SK-N-SH (cell line): ENCODE measurements around the gene ARFGAP1. TPM values are rescaled to one million over a fixed set of nuclear protein-coding genes. Genes with fewer than 3 reads are reported as not detected.

Source experiments
- CTCF ChIA-PET: fragments of 300-600, 350-600 bp; formaldehyde crosslinking; extraction: SDS; loops from one replicate; lab custom pipeline; 2021; lab: Yijun Ruan, JAX
- POLR2A ChIA-PET: fragments of 350-600 bp; sonication (Branson Sonifier 250); formaldehyde crosslinking; extraction: SDS; loops from one replicate; lab custom pipeline; 2020; ENCODE audit warnings: antibody characterized with exemption, inconsistent platforms; lab: Yijun Ruan, JAX
- DNase-seq: peaks from one replicate; pipeline ENCODE4 v3.0.0; 2012
- H2AFZ ChIP-seq: fragments of 200-600 bp; sonication (generic); 2 replicates; pipeline ENCODE4 v1.8.1; 2016; ENCODE audit warnings: antibody characterized with exemption, mild to moderate bottlenecking, low read depth
- H3F3A ChIP-seq: fragments of 200-600 bp; sonication (generic); replicated peaks from 2 replicates; pipeline ENCODE3; 2016; ENCODE audit warnings: antibody characterized with exemption, mild to moderate bottlenecking; ENCODE audit not compliant: insufficient read depth
- H3K27ac ChIP-seq, 2 experiments: fragments of 200-500 bp in 1 of 2; fragments of 200-600 bp in 1 of 2; sonication (Bioruptor generic) in 1 of 2; sonication (generic), shearing (Covaris generic) in 1 of 2; 2 replicates each; pipeline versions ENCODE4 v1.5.1 to v1.6.1; 2014 to 2016; ENCODE audit warnings: low read depth in 2 of 2, inconsistent platforms in 1 of 2, low read length in 1 of 2, mild to moderate bottlenecking in 1 of 2, mixed read lengths in 1 of 2
- H3K27me3 ChIP-seq: fragments of 200-600 bp; sonication (generic), shearing (Covaris generic); 2 replicates; pipeline ENCODE4 v1.6.1; 2016; ENCODE audit warnings: mixed run types; ENCODE audit not compliant: insufficient read depth
- H3K36me3 ChIP-seq, 2 experiments: fragments of 200-500 bp in 1 of 2; fragments of 200-600 bp in 1 of 2; sonication (Bioruptor generic) in 1 of 2; sonication (generic) in 1 of 2; replicated peaks in 1 of 2; 2 replicates each; pipeline versions ENCODE3 to v1.5.1; 2014 to 2016; ENCODE audit warnings: low read length in 1 of 2, mild to moderate bottlenecking in 1 of 2; ENCODE audit not compliant: insufficient read depth in 2 of 2, control insufficient read depth in 1 of 2
- H3K4me1 ChIP-seq, 2 experiments: fragments of 200-500 bp in 1 of 2; fragments of 200-600 bp in 1 of 2; sonication (Bioruptor generic) in 1 of 2; sonication (generic), shearing (Covaris generic) in 1 of 2; 2 replicates each; pipeline versions ENCODE4 v1.5.1 to v1.6.1; 2014 to 2016; ENCODE audit warnings: low read depth in 1 of 2, low read length in 1 of 2, mixed run types in 1 of 2; ENCODE audit not compliant: insufficient read depth in 2 of 2, control insufficient read depth in 1 of 2
- H3K4me2 ChIP-seq: fragments of 200-600 bp; sonication (generic), shearing (Covaris generic); 2 replicates; pipeline ENCODE4 v1.6.1; 2017; ENCODE audit warnings: mixed run types
- H3K4me3 ChIP-seq, 2 experiments: fragments of 200-500 bp in 1 of 2; fragments of 200-600 bp in 1 of 2; sonication (Bioruptor generic) in 1 of 2; sonication (generic), shearing (Covaris generic) in 1 of 2; 2 replicates each; pipeline versions ENCODE4 v1.5.1 to v1.8.1; 2014 to 2016; ENCODE audit warnings: low read depth in 2 of 2, inconsistent platforms in 1 of 2, low read length in 1 of 2, mild to moderate bottlenecking in 1 of 2, mixed read lengths in 1 of 2, moderate library complexity in 1 of 2
- H3K79me2 ChIP-seq: fragments of 200-600 bp; sonication (generic); 2 replicates; pipeline ENCODE4 v1.8.1; 2017; ENCODE audit warnings: mild to moderate bottlenecking; ENCODE audit not compliant: insufficient read depth
- H3K9ac ChIP-seq: fragments of 200-600 bp; sonication (generic); 2 replicates; pipeline ENCODE4 v1.6.1; 2017; ENCODE audit warnings: mixed run types
- H3K9me2 ChIP-seq: fragments of 200-600 bp; sonication (generic); 2 replicates; pipeline ENCODE4 v1.6.1; 2017; ENCODE audit warnings: mixed run types
- H3K9me3 ChIP-seq: fragments of 200-600 bp; sonication (generic); 2 replicates; pipeline ENCODE4 v1.6.1; 2017; ENCODE audit warnings: mixed run types, mild to moderate bottlenecking, moderate library complexity
- H4K20me1 ChIP-seq: fragments of 200-600 bp; sonication (generic); 2 replicates; pipeline ENCODE4 v1.6.1; 2017; ENCODE audit warnings: mild to moderate bottlenecking, mixed run types; ENCODE audit not compliant: insufficient read depth
- CHD2 ChIP-seq: fragments of 150-350 bp; IDR thresholded peaks from 2 replicates; pipeline ENCODE4 v1.6.1; 2018; ENCODE audit warnings: low read length; ENCODE audit not compliant: partially characterized antibody
- FOSL2 ChIP-seq: IDR thresholded peaks from 2 replicates; pipeline ENCODE4 v1.4.0; 2012; ENCODE audit warnings: low read depth, mild to moderate bottlenecking, moderate library complexity, borderline replicate concordance
- FOXJ3 ChIP-seq: sonication (generic); formaldehyde crosslinking; IDR thresholded peaks from 2 replicates; pipeline ENCODE4 v1.5.1; 2020; ENCODE audit warnings: mild to moderate bottlenecking, missing genetic modification reagents
- FOXM1 ChIP-seq: IDR thresholded peaks from 2 replicates; pipeline ENCODE4 v1.4.0; 2012; ENCODE audit warnings: low read depth, mild to moderate bottlenecking
- GATA2 ChIP-seq: sonication (generic); formaldehyde crosslinking; IDR thresholded peaks from 2 replicates; pipeline ENCODE4 v1.5.0; 2020; ENCODE audit warnings: mild to moderate bottlenecking, missing genetic modification reagents
- NFIC ChIP-seq: IDR thresholded peaks from 2 replicates; pipeline ENCODE4 v1.4.0; 2012; ENCODE audit warnings: borderline replicate concordance
- NRF1 ChIP-seq: IDR thresholded peaks from 2 replicates; pipeline ENCODE4 v1.6.1; 2012; ENCODE audit warnings: low read depth, mild to moderate bottlenecking, low read length
- POLR2AphosphoS5 ChIP-seq: IDR thresholded peaks from 2 replicates; pipeline ENCODE4 v1.6.1; 2012; ENCODE audit warnings: low read depth, low read length
- RXRA ChIP-seq: IDR thresholded peaks from 2 replicates; pipeline ENCODE4 v1.4.0; 2012; ENCODE audit warnings: low read depth, mild to moderate bottlenecking, borderline replicate concordance
- SIN3A ChIP-seq: IDR thresholded peaks from 2 replicates; pipeline ENCODE4 v1.6.1; 2012; ENCODE audit warnings: low read depth, mild to moderate bottlenecking, low read length, moderate library complexity, borderline replicate concordance
- SMC3 ChIP-seq: IDR thresholded peaks from 2 replicates; pipeline ENCODE4 v1.6.1; 2012; ENCODE audit warnings: low read depth, low read length, improper control_type of control experiment
- YY1 ChIP-seq: IDR thresholded peaks from 2 replicates; pipeline ENCODE4 v1.4.0; 2012; ENCODE audit warnings: low read depth, mild to moderate bottlenecking
- WGBS: methylation state at CpG from one replicate; pipeline ENCODE4 v1.1.6; 2017; ENCODE audit warnings: low lambda C conversion rate; 5-methylcytosine and 5-hydroxymethylcytosine counted together
- polyA plus RNA-seq, 3 experiments: library from polyadenylated mRNA; depleted of rRNA; stranded (reverse); fragments of >200 nt; gene quantifications; 2 replicates each; pipeline ENCODE4 v1.2.3, GENCODE V29; 2012
- TF ChIP-seq, protein P1 (sequence below): IDR thresholded peaks from 2 replicates; pipeline ENCODE4; 2012
- TF ChIP-seq, protein P2 (sequence below): fragments of 150-350 bp; IDR thresholded peaks from 2 replicates; pipeline ENCODE4 v1.6.1; 2017; ENCODE audit warnings: antibody characterized with exemption, low read length, low read depth, borderline replicate concordance
- TF ChIP-seq, protein P3 (sequence below): fragments of 150-350 bp; IDR thresholded peaks from 2 replicates; pipeline ENCODE4 v1.6.1; 2016; ENCODE audit warnings: mild to moderate bottlenecking, low read depth, low read length
- TF ChIP-seq, protein P4 (sequence below): fragments of 200-600 bp; sonication (generic); IDR thresholded peaks from 2 replicates; pipeline ENCODE4 v1.6.1; 2017; ENCODE audit warnings: antibody characterized with exemption, mild to moderate bottlenecking, moderate library complexity

The ARFGAP1 gene
- polyA plus RNA-seq, 1 of the 3 experiments (the other 2 are of a cell fraction): 72.7 TPM

DNA sequence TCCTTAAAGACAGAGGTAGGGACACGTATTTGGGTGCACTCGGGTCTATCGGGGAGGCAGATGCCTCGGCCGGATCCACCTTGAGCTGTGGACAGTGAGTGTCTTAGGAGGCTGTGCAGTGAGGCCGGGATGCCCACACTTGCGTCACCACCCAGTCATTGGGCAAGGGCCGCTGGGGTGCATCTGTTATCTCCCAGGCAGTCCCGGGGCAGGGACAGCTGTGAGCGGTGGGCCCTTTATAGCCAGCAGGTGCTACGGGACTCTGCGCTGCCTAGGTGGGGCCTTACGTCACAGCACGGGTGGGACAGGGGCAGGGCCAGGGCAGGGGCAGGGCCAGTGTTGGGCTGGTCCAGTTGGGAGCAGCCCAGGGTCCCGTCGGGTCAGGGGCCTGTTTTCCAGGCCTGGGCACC, 19.7 kb downstream of the ARFGAP1 start:
- DNase-seq: no peak
- H3K27ac ChIP-seq: no peak overlapping the region
- H3K4me2 ChIP-seq: no peak overlapping the region
- H3K9ac ChIP-seq: no peak overlapping the region
- H3K9me3 ChIP-seq: no peaks in the 10 kb centered on the region
- H2AFZ ChIP-seq: no peak overlapping the region
- TF ChIP-seq FOXM1: no peak
- TF ChIP-seq, protein P1, sequence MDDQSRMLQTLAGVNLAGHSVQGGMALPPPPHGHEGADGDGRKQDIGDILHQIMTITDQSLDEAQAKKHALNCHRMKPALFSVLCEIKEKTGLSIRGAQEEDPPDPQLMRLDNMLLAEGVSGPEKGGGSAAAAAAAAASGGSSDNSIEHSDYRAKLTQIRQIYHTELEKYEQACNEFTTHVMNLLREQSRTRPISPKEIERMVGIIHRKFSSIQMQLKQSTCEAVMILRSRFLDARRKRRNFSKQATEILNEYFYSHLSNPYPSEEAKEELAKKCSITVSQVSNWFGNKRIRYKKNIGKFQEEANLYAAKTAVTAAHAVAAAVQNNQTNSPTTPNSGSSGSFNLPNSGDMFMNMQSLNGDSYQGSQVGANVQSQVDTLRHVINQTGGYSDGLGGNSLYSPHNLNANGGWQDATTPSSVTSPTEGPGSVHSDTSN: no peak
- TF ChIP-seq, protein P2, sequence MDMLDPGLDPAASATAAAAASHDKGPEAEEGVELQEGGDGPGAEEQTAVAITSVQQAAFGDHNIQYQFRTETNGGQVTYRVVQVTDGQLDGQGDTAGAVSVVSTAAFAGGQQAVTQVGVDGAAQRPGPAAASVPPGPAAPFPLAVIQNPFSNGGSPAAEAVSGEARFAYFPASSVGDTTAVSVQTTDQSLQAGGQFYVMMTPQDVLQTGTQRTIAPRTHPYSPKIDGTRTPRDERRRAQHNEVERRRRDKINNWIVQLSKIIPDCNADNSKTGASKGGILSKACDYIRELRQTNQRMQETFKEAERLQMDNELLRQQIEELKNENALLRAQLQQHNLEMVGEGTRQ: no peak
- TF ChIP-seq NRF1: no peak
- TF ChIP-seq, protein P3, sequence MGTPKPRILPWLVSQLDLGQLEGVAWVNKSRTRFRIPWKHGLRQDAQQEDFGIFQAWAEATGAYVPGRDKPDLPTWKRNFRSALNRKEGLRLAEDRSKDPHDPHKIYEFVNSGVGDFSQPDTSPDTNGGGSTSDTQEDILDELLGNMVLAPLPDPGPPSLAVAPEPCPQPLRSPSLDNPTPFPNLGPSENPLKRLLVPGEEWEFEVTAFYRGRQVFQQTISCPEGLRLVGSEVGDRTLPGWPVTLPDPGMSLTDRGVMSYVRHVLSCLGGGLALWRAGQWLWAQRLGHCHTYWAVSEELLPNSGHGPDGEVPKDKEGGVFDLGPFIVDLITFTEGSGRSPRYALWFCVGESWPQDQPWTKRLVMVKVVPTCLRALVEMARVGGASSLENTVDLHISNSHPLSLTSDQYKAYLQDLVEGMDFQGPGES: no peak
- no peak for TF ChIP-seq FOXJ3 (CRISPR knock-in tag)
- TF ChIP-seq SIN3A: no peak
- no peak for TF ChIP-seq YY1
- TF ChIP-seq SMC3: no peak
- no peak for TF ChIP-seq CHD2
- TF ChIP-seq NFIC: no peak
- TF ChIP-seq GATA2: no peak
- TF ChIP-seq, protein P4, sequence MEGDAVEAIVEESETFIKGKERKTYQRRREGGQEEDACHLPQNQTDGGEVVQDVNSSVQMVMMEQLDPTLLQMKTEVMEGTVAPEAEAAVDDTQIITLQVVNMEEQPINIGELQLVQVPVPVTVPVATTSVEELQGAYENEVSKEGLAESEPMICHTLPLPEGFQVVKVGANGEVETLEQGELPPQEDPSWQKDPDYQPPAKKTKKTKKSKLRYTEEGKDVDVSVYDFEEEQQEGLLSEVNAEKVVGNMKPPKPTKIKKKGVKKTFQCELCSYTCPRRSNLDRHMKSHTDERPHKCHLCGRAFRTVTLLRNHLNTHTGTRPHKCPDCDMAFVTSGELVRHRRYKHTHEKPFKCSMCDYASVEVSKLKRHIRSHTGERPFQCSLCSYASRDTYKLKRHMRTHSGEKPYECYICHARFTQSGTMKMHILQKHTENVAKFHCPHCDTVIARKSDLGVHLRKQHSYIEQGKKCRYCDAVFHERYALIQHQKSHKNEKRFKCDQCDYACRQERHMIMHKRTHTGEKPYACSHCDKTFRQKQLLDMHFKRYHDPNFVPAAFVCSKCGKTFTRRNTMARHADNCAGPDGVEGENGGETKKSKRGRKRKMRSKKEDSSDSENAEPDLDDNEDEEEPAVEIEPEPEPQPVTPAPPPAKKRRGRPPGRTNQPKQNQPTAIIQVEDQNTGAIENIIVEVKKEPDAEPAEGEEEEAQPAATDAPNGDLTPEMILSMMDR: no peak
- TF ChIP-seq POLR2AphosphoS5: no peak
- no peak for TF ChIP-seq RXRA
- TF ChIP-seq FOSL2: no peak
- H3K4me3 ChIP-seq: no peak overlapping the region
- ChIA-PET CTCF (interaction anchor here (0.7 to 3.1 kb wide), 8 partner anchors 10 to 236 kb away, joined by 3 to 40 read pairs (median 6); no protein-coding TSS in a partner anchor), POLR2A (no interaction called here)
- H4K20me1 ChIP-seq: peaks cover 21% of the 10 kb centered on the region; the same call in 1 of the 2 replicates
- H3K4me1 ChIP-seq: no peaks in the 10 kb centered on the region; a peak in 1 of 4 replicates
- no peaks in the 10 kb centered on the region for H3K79me2 ChIP-seq
- H3K9me2 ChIP-seq: no peaks in the 10 kb centered on the region
- peaks cover 17% of the 10 kb centered on the region for H3K27me3 ChIP-seq
- no CpG with 5 or more reads among the region's 16 CpGs for WGBS
- H3F3A ChIP-seq: peaks cover 4% of the 10 kb centered on the region
- H3K36me3 ChIP-seq: peaks cover 0 to 16% of the 10 kb centered on the region in 2 experiments
